NCI-H774 (cell line): ENCODE data around the gene MTX2.
"Not testable (repeated sequence)": the region's sequence is repeated elsewhere in the genome, so short reads cannot be mapped to it uniquely, and the experiment has no call there.

Experiments
- DNase-seq: peaks from one replicate; lab custom pipeline; 2025; lab: John Stamatoyannopoulos, UW

Gene MTX2

GRCh38 chr2:176291335-176291734 is 22.1 kb downstream of the MTX2 start:
- DNase-seq = no peak

GRCh38 chr2:176291809-176292283 is 22.6 kb downstream of the MTX2 start:
- no peak for DNase-seq

GRCh38 chr2:176292608-176293007 is 23.4 kb downstream of the MTX2 start:
- DNase-seq = no peak

GRCh38 chr2:176293334-176293733 is 24.1 kb downstream of the MTX2 start:
- DNase-seq = no peak

- no peak for DNase-seq
These were observed 27.8 kb downstream of the MTX2 start for GRCh38 chr2:176297067-176297466.

- DNase-seq = no peak
These were observed 28.5 kb downstream of the MTX2 start for GRCh38 chr2:176297737-176298136.

GRCh38 chr2:176306020-176306419 is 36.8 kb downstream of the MTX2 start:
- DNase-seq = not testable (repeated sequence)

- no peak for DNase-seq
These were observed 48.0 kb downstream of the MTX2 start for GRCh38 chr2:176317199-176317598.

GRCh38 chr2:176317623-176318065 is 48.4 kb downstream of the MTX2 start:
- no peak for DNase-seq

GRCh38 chr2:176321916-176322315 is 52.7 kb downstream of the MTX2 start:
- no peak for DNase-seq

GRCh38 chr2:176324862-176325261 is 55.6 kb downstream of the MTX2 start:
- DNase-seq = no peak

GRCh38 chr2:176325732-176326131 is 56.5 kb downstream of the MTX2 start:
- DNase-seq = peak; percentile 12

- DNase-seq = no peak
These were observed 58.9 kb downstream of the MTX2 start for GRCh38 chr2:176328149-176328548.

- no peak for DNase-seq
These were observed 61.4 kb downstream of the MTX2 start for GRCh38 chr2:176330612-176331011.

GRCh38 chr2:176331646-176332045 is 62.4 kb downstream of the MTX2 start:
- DNase-seq = no peak

GRCh38 chr2:176334729-176335128 is 65.5 kb downstream of the MTX2 start:
- no peak for DNase-seq

GRCh38 chr2:176338395-176338794 is 69.2 kb downstream of the MTX2 start:
- DNase-seq = no peak

- DNase-seq = no peak
These were observed 70.0 kb downstream of the MTX2 start for GRCh38 chr2:176339208-176339607.

GRCh38 chr2:176356251-176356650 is 87.0 kb downstream of the MTX2 start:
- no peak for DNase-seq

- no peak for DNase-seq
These were observed 95.2 kb downstream of the MTX2 start for GRCh38 chr2:176364273-176364977.

GRCh38 chr2:176368349-176368748 is 99.1 kb downstream of the MTX2 start:
- no peak for DNase-seq

GRCh38 chr2:176370467-176371171 is 101.4 kb downstream of the MTX2 start:
- DNase-seq = no peak

- not testable (repeated sequence) for DNase-seq
These were observed 103.9 kb downstream of the MTX2 start for GRCh38 chr2:176373155-176373554.
